HG03460 (cell line): Measurements from ENCODE around the gene FGF22.
"Not testable (repeated sequence)": the region's sequence is repeated elsewhere in the genome, so short reads cannot be mapped to it uniquely, and the experiment has no call there.

Experiments used
- ATAC-seq: cut with Tn5 transposase; IDR thresholded peaks from one replicate; pipeline ENCODE4 v1.9.1; 2021; ENCODE audit not compliant: unreplicated experiment

Gene FGF22

DNA sequence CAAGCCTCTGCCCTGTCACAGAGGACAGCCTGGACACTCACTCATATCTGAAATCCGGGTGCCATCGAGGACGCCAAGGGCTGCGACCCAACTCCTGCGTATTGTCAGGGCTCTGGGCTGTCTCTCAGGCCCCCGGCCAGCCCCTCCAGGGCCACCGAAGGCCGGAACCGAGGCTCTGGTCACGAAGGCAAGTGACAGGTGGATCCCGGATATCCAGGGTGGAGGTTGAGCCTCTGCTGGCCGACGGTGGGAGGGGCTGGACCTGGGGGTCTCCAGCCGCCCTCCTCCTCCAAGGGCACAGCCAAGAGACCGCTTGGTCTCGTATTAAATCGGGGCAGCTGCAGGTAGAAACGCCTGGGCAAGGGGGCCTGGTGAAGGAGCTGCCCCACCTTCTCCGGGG is 17.9 kb downstream of the FGF22 start:
- ATAC-seq = no peak

DNA sequence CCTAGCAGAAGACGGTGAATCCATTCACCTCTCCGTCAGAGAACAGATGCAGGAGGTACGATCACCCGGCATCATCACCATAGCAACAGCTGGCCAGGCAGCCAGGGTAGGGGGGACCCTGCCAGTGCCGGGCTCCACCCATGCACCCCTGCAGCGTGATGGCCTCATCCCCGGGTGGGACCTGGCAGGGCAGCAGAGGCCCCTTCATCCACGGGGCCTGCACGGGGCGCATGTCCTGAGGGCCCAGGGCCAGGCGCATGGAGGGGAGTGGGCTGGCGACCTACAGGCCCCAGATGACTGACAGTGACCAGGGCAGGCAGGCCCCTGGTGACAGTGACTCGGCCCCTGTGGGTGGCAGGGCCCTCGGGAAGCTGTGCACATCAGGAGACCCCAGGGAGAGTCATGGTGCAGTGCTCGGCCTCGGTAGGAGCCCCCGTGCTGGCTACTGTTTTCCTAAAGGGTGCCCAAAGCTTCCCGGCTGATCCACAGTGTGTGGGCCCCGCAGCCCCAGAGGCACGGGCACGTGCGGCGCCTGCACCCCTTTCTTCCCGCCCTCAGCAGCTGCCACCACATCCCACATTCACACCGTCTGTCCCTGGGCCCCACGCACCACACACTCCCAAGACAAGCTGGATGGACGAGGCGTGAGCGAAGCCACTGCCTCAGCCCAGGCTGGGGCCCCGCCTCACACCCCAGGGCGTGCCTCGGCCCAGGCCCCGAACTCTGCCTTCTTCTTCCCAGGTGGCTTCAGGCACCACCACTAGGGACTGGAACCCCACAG is 18.6 kb downstream of the FGF22 start:
- no peak for ATAC-seq

DNA sequence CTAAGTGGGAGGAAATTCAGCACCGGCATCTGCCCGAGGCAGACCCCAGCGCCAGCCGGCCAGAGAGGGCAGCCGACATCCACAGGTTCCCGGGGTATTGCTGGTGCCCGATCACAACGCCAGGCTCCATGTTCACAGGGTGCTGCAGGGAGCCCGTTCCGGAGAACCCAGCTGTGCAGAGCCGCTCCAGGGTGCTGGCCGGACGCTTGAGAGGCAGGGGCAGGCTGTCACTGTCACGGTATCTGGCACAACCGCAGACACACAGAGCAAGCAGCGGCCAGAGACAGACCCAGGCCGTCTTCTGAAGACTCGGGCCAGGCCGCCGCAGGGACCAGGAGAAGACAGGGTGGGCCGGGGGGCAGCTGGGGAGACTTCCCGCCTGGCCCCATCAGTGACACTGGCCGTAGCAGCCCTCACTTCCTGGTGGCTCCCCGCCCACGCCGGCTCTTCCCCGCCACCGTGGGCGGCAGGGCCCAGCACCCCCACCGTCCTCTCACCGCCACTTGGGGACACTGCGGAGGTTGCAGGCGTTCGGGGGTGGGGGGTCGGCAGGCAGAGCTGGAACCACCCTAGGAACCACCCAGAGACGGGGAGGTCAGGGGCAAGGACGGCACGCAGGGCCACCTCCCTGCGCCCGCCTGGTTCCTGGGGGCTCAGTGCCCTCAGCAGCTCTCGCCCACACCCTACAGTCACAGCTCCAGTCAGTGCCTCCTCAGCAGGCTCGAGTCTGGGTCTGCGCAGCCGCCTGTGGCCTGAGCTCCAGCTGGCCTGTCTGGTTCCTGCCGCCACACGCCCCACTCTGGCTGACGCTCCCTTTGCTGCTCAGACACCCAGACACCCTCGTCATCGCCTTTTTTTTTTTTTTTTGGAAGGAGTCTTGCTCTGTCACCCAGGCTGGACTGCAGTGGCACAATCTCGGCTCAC is 19.5 kb downstream of the FGF22 start:
- ATAC-seq = no peak

DNA sequence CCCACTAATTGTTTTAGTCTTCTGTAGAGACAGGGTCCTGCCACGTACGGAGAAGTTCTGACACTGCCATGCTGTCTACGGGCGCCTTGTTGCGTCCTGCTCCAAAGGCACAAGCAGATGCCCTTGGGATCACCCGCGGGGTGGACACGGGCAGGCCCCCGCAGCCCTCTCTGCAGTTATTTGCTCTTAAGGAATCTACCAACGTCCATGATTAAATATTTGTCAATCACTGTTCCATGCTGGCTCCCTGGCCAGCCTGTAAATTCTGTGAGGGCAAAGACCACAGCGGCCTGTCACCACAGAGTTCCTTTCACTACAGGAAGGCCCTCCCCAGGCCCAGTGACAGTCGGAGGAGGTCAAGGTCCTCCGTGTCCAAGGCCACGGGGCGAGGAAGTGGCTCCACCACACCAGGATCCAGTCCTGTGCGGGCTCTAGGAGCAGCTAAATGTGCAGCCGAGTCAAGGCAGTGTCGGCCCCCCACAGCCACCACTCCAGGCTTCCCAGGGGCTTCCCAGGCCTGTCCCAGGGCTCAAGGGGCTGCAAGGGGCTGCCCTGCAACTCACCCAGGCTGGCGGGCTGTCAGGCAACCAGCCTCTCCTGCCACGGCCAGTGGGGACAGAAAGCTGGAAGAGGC is 21.2 kb downstream of the FGF22 start:
- ATAC-seq = no peak

DNA sequence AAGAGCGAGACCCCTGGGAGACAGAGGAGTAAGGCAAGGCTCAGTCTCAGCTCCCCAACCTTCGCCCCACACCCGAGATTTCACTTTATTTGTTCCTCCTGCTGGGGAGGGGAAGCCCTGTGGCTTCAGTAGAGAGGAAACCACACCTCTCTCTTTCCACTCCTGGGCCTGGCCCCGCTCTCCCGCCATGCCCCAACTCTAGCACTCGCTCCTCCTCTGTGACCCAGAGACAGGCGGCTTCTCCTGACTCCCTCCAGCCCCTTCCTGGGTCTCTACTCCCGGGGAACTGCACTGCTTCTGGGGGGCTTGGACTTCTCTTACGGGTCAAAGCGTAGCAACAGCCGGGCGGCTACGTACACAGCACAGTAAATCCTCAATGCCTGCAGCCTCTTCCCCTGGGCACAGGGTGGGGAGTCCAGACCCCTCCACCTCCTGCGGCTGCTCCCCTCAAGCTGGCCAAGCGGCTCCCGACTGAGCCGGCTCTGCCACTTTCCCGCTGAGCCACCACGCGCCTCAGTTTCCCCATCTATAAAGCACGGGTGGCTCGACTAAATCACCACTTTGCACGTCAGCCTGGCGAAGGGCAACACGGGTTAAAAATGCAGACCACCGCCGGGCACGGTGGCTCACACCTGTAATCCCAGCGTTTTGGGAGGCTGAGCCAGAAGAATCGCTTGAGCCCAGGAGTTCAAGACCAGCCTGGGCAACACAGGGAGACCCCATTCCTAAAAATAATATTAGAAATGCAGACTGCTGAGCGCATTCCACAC is 21.9 kb downstream of the FGF22 start:
- no peak for ATAC-seq

DNA sequence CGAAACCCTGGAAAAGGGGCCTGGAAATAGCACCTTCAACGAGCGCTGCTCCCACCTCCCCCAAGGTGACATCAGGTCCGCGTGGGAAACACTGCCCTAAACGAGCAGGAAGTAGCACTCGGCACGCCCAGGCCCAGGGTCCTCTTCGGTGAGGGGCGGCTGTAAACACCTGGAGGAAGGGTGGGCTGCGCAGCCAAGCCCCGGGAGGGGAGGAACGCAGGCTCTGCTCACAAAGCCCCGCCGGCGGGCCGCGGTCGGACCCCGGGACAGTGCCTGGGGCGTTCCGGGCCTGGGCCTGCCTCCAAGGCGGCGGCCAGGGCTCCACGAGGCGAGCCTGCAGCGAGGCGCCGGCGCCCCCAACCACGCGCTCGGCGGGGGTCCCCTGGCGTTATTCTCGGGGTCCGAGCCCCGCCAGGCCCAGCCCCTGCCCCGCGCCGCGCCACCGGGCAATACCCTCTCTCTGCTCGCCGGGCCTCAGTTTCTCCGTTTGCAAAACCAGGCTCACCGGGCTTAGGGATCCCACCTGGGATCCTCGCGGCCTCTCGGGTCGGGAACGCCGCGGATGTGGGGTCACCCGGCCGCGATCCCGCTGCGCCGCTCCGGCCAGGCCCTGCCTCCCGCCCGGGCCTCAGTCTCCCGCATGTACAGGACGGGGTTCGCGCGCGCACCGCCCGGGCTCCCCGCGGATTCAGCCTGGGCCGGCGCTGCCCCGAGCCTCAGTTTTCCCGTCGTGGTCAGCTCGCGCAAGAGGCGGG is 22.7 kb downstream of the FGF22 start:
- peak; percentile 3 for ATAC-seq

DNA sequence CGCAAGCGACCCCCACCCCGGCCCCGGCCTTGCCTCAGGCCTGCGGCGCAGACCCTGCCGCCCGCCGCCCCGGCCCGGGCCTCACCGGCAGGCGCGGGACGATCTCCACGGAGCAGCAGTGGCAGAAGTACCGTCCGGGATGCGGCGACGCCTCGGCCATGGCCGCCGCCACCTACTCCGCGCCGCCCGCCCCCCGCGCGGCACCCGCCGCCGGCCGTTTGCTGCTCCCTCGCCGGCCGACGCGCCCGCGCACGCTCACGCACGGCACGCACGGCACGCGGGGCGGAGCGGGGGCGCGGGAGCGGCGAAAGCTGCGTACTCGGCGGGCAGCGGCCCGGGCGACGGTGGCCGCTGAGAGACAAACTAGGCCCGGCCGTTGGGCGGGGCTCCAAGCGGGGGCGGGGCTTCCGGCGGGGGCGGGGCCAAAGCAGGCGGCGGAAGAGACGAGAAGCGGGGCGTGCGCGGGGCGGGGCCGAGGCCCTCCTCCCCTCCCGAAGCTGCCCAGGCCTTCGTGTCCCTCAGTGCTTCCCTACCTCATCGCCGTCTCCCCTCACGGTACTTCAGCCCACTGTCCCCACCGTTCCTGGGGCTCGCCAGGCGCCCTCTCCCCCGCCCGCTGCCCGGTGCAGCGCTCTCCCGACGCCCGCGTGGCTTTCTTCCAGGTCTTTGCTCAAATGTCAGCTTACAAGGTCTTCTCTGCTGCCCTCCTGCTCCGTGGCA is 23.4 kb downstream of the FGF22 start, which contains the start of gene RNF126:
TSS of gene RNF126 (minus strand) at position 253 of the 720 bp plus-strand sequence. CDS start at position 160, 93 bp downstream.
- ATAC-seq = peak; percentile 56

DNA sequence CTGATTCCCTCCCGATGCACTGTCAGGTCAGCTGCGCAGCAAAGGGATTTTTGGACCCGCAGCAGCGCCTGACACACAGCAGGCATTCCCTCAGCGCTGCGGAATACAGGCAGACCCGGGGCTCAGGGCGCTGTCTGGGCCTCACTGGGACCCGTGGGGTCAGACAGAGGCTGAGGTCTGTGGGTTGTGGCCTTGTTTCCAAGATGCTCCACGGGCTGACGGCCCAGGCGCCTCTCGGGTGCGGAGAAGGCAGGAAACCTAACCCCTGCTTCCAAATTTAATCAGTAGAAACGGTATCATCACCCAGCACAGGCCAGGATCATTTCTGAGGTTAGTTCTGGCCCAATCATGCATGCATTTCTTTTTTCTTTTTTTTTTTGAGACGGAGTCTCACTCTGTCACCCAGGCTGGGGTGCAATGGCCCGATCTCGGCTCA is 24.0 kb downstream of the FGF22 start:
- ATAC-seq = no peak

DNA sequence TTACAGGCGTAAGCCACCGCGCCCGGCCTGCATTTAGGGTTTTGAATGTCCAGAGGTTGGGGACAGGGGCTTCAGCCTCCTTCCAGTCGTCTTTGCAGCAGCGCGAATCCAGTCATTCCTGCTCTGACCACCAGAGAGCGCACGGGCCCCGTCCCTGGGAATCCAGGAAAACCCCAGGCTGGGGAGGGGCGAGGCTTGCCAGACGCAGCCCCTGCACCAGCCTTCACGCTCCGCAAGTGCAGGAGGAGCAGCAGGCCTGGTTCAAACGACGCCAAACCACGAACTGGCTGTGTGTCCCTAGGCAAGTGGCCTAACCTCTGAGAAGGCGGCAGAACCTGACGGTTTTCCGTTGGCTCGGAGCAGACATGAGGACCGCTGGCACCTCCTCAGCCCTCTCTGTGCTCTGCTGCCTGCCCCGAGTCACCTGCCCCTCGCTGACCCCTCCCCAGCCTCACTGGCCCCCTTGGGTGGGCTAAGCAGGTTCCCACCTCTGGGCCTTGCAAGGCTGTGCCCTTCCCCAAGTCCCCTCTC is 25.3 kb downstream of the FGF22 start:
- no peak for ATAC-seq

DNA sequence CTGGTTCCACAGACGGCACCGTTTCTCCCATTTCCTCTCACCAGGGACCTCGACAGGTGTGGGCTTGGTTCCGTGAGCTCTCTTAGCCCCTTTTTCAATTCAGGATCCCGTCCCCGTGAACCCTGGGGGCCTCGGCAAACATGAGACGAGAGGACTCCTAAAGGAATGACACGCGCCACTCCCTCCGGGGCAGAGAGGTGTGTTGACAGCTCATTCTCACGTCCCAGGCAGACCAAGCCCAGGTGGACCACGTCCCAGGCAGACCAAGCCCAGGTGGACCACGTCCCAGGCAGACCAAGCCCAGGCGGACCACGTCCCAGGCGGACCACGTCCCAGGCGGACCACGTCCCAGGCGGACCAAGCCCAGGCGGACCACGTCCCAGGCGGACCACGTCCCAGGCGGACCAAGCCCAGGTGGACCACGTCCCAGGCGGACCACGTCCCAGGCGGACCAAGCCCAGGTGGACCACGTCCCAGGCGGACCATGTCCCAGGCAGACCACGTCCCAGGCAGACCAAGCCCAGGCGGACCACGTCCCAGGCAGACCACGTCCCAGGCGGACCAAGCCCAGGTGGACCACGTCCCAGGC is 27.4 kb downstream of the FGF22 start:
- not testable (repeated sequence) for ATAC-seq

DNA sequence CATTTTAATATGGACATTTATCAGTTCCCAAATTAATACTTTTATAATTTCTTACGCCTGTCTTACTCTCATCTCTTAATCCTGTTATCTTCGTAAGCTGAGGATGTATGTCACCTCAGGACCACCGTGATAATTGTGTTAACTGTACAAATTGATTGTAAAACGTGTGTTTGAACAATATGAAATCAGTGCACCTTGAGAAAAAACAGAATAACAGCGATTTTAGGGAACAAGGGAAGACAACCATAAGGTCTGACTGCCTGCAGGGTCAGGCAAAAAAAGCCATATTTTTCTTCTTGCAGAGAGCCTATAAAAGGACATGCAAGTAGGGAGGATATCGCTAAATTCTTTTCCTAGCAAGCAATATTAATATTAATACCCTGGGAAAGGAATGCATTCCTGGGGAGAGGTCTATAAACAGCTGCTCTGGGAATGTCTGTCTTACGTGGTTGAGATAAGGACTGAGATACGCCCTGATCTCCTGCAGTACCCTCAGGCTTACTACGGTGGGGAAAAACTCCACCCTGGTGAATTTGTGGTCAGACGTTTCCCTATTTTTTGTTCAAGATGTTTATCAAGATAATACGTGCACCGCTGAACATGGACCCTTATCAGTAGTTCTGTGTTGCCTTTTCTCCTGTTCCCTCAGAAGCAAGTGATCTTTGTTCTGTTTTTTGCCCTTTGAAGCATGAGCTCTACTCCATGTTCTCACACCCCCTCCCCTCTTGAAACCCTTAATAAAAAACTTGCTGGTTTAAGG is 29.2 kb downstream of the FGF22 start:
- ATAC-seq = not testable (repeated sequence)

DNA sequence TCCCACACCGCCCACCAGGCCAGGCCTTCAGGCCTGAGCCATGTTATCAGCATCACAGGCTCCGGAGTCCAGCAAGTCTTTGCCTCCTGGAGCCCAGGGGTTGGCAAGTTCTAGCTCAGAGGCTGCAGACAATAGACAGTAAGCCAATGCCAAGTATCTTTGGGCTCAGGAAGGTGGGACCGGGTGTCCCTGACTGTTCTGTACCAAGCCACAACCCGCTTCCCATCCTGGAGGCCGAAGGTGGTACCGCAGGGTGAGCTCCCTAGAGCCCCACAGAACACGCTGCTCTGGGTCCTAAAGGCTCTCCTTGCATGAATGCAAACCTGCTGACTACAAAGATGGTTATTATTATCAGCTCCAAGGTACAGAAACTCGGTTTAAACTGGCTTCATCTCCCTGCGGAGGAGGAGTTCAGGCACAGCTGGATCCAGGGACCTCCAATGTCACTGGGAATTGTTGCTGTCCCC is 31.0 kb downstream of the FGF22 start:
- ATAC-seq = no peak

DNA sequence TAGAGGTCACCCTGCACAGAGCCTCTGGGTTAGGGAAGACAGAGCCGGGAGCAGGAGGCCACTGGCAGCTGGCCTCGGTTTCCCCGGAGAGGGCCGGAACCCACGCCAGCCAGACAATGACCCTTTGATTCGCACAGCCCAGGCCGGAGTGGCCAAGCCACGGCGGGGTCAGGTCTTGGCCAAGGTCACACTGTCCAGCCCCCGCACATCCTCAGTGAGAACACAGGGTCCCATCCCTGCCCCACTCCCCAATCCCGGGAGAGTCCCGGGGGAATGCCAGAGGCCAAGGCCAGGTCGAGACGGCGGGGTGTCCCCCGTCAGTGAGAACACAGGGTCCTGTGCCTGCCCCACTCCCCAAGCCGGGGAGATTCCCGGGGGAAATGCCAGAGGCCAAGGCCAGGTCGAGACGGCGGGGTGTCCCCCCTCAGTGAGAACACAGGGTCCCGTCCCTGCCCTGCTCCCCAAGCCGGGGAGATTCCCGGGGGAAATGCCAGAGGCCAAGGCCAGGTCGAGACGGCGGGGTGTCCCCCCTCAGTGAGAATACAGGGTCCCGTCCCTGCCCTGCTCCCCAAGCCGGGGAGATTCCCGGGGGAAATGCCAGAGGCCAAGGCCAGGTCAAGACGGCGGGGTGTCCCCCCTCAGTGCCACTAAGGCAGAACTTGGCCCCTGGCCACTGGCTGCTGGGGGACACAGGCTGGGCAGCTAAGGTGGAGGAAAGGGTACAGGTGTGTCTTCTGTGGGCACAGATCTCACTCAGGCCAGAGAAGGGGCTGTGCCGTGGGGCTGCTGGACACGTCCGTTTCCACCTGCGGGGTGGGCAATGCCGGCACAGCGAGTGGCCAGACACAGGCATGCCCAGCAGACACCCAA is 34.8 kb downstream of the FGF22 start:
- no peak for ATAC-seq

DNA sequence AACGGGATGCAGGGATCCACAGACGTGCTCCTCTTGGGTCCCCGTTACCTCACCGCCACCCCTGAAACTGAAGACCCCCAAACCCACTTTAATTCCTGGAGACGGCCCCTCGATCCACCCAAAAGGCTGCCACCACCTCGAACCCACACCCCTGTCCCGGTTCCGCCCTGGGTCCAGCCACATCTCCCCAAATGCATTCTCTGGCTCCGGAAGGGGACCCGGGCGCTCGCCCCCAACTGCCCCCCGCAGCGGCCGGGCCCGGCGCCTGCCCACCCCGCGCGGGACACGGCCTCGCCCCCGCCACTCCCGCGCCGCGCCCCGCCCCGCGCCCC is 36.3 kb downstream of the FGF22 start:
- no peak for ATAC-seq

DNA sequence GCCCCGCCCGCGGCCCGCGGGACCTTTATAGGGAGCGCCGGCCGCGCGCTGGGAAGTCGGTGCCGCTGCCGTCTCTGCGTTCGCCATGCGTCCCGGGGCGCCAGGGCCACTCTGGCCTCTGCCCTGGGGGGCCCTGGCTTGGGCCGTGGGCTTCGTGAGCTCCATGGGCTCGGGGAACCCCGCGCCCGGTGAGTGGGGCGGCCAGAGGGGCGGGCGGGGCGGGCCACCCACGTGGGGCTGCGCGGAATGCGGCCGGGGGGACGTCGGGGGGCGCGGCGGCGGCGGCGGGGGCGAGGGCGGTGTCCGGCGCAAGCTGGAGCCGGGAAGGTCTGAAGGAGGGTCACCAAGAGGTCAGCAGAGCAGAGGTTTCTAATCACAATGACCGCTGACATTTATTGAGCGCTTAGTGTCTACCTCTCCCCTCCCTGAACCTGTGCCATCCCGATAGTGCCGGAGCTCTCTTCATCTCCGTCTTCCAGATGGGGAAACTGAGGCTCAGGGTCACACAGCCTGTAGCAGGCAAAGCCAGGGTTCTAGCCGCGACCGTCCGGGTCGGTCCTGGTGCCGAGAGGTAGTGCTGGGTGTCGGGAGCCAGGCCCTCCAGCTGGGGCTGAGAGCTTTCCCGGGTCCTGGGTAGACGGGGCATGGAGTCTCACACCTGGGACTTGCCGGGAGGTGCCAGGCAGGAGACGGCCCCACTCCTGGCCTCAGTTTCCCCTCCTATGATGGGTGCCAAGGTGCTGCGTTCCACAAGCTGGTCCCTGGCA is 36.8 kb downstream of the FGF22 start, which contains the start of gene FSTL3:
TSS of gene FSTL3 (plus strand) at position 54 of the 767 bp plus-strand sequence. CDS start at position 86, 32 bp downstream.
- ATAC-seq = no peak

DNA sequence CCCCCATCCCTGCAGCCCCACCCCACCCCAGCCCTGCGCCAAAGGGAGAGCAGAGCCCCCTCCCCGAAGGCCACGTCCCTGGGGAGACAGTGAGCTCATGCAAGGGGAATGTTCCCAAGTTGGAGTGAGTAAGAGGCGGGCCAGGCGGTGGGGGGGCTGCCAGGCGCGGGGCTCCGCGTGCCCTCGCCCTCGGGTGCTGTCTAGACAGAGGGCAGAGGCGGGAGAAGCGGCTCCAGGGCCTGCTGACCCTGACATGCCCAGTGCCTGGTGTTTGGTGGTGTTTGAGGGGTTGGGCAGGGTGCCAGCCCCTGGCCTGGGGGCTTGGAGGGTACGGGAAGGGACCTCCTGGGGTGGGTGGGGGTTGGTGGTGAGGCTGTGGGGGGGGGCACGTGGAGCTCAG is 37.5 kb downstream of the FGF22 start:
- ATAC-seq = no peak
